Measurements from ENCODE around the gene ARMCX5.

DNA sequence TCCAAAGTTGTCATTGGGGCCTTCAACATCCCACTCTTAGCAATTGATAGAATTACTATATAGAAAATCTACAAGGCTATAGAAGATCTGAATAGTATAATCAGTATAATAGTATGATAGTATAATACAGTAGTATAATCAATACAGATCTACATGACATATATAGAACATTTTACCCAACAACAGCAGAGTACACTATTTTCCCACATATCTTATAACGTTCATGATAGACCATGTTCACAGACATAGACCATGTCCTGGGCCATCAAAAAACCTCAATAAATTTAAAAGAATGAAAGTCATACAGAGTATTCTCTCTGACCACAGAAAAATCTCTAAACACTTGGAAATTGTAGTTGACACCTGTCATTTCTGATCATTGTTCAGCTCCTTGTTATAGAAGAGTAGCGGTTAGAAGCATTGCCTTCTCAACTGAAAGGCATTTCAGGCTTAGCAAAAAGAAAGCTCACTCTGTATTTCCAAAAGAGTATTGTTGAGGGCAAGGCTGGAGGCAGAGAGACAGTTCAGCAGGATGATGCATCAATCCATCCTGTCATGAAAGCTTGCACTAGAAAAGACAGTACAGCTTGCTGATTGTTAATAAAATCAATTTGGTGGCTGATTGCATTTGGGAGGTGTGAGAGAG, 38.8 kb upstream of the ARMCX5 start:
- TF ChIP-seq, protein P1, sequence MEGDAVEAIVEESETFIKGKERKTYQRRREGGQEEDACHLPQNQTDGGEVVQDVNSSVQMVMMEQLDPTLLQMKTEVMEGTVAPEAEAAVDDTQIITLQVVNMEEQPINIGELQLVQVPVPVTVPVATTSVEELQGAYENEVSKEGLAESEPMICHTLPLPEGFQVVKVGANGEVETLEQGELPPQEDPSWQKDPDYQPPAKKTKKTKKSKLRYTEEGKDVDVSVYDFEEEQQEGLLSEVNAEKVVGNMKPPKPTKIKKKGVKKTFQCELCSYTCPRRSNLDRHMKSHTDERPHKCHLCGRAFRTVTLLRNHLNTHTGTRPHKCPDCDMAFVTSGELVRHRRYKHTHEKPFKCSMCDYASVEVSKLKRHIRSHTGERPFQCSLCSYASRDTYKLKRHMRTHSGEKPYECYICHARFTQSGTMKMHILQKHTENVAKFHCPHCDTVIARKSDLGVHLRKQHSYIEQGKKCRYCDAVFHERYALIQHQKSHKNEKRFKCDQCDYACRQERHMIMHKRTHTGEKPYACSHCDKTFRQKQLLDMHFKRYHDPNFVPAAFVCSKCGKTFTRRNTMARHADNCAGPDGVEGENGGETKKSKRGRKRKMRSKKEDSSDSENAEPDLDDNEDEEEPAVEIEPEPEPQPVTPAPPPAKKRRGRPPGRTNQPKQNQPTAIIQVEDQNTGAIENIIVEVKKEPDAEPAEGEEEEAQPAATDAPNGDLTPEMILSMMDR (IDR thresholded peaks at IDR 0.05), result no peak
- TF ChIP-seq POLR2A (IDR thresholded peaks at IDR 0.05) (no peak), POLR2AphosphoS5 (IDR thresholded peaks at IDR 0.05) (no peak)

Data from prostate gland (tissue), 2 donors.